Measurements from ENCODE around the gene ADAMTS20.

DNA sequence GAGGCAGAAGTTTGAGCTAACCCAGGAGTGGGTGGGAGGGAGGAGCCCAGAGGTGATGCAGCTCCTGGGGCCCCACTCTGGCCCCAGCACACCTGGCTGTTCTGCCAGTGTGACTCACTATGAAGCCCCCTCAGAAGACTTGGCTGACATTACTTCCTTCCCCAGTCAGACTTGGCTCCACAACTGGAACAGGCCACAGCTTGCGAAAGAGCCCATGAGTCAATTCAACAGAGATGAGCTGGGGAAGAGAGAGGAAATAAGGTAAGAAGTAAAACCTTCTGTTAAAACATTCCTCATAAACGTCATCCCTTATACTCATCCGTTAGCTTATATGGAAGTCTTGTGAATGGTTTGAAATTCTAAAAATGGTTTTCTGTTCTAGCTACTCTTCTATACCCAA, 245.9 kb downstream of the ADAMTS20 start:
- TF ChIP-seq, protein P1, sequence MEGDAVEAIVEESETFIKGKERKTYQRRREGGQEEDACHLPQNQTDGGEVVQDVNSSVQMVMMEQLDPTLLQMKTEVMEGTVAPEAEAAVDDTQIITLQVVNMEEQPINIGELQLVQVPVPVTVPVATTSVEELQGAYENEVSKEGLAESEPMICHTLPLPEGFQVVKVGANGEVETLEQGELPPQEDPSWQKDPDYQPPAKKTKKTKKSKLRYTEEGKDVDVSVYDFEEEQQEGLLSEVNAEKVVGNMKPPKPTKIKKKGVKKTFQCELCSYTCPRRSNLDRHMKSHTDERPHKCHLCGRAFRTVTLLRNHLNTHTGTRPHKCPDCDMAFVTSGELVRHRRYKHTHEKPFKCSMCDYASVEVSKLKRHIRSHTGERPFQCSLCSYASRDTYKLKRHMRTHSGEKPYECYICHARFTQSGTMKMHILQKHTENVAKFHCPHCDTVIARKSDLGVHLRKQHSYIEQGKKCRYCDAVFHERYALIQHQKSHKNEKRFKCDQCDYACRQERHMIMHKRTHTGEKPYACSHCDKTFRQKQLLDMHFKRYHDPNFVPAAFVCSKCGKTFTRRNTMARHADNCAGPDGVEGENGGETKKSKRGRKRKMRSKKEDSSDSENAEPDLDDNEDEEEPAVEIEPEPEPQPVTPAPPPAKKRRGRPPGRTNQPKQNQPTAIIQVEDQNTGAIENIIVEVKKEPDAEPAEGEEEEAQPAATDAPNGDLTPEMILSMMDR (conservative IDR thresholded peaks at IDR 0.05; ENCODE audit: low read depth, low read length): no peak
- TF ChIP-seq EZH2 (IDR thresholded peaks at IDR 0.05; ENCODE audit: low read length, unreplicated experiment) (no peak), EZH2phosphoT487 (IDR thresholded peaks at IDR 0.05; ENCODE audit: borderline replicate concordance, low read length) (no peak)

Data from PC-3 (cell line).